Astrocyte of the cerebellum (primary cell): ENCODE data around the gene VPS26B.

Source experiments
- DNase-seq: peaks from one replicate; pipeline ENCODE4 v3.0.0-alpha.2; 2011; ENCODE audit warnings: low read depth
- H3K4me3 ChIP-seq: 2 replicates; pipeline ENCODE4 v1.5.1; 2011; ENCODE audit warnings: mild to moderate bottlenecking, low read depth, low read length, moderate library complexity
- in situ Hi-C: cut with HindIII; loops from 2 replicates; pipeline ENCODE4 v1.10.0; 2017; ENCODE audit warnings: low sequenced_read_pairs
- TF ChIP-seq, protein P1 (sequence below): IDR thresholded peaks from 2 replicates; pipeline ENCODE4 v1.5.1; 2012; ENCODE audit warnings: low read length, low read depth, moderate library complexity, mild to moderate bottlenecking; ENCODE audit errors: missing control alignments

VPS26B gene

GRCh38 chr11:134293119-134294113 is 68.9 kb downstream of the VPS26B start:
- no peak overlapping the region for H3K4me3 ChIP-seq
- in situ Hi-C loops: no loop called here
- TF ChIP-seq, protein P1, sequence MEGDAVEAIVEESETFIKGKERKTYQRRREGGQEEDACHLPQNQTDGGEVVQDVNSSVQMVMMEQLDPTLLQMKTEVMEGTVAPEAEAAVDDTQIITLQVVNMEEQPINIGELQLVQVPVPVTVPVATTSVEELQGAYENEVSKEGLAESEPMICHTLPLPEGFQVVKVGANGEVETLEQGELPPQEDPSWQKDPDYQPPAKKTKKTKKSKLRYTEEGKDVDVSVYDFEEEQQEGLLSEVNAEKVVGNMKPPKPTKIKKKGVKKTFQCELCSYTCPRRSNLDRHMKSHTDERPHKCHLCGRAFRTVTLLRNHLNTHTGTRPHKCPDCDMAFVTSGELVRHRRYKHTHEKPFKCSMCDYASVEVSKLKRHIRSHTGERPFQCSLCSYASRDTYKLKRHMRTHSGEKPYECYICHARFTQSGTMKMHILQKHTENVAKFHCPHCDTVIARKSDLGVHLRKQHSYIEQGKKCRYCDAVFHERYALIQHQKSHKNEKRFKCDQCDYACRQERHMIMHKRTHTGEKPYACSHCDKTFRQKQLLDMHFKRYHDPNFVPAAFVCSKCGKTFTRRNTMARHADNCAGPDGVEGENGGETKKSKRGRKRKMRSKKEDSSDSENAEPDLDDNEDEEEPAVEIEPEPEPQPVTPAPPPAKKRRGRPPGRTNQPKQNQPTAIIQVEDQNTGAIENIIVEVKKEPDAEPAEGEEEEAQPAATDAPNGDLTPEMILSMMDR: no peak
- DNase-seq: no peak

GRCh38 chr11:134294664-134295063 is 70.2 kb downstream of the VPS26B start:
- no peak for DNase-seq
- TF ChIP-seq, protein P1: no peak
- in situ Hi-C loops: no loop called here
- H3K4me3 ChIP-seq: no peak overlapping the region
